Tibial nerve (tissue), 4 donors: ENCODE data around the gene MATN4. TPM values are rescaled to one million over a fixed set of nuclear protein-coding genes. Genes with fewer than 3 reads are reported as not detected.
A peak's percentile ranks its signal among the peaks of the same experiment; 100 is the strongest.
"Not testable (repeated sequence)": the region's sequence is repeated elsewhere in the genome, so short reads cannot be mapped to it uniquely, and the experiment has no call there.

Experiments
- DNase-seq, 2 donors: peaks; one replicate each; pipeline ENCODE4 v3.0.0-alpha.2; 2019; ENCODE audit warnings: low spot score in 2 of 2
- H3K27ac ChIP-seq, 4 donors: fragments of 200-600 bp; sonication (generic) in 3 of 4; one replicate each; pipeline ENCODE4 v1.5.1; 2017 to 2019; ENCODE audit warnings: mild to moderate bottlenecking in 1 of 4
- H3K27me3 ChIP-seq, 2 donors: fragments of 200-600 bp; sonication (generic) in 1 of 2; one replicate each; pipeline versions ENCODE4 v1.5.1 to v1.6.0; 2017 to 2019
- H3K36me3 ChIP-seq, 3 donors: fragments of 200-600 bp; sonication (generic); one replicate each; pipeline ENCODE4 v1.5.1; 2018 to 2019
- H3K4me1 ChIP-seq, 4 donors: fragments of 200-600 bp; sonication (generic) in 3 of 4; one replicate each; pipeline ENCODE4 v1.5.1; 2017 to 2019
- H3K4me3 ChIP-seq, 4 donors: fragments of 200-600 bp; sonication (generic) in 3 of 4; one replicate each; pipeline ENCODE4 v1.5.1; 2017 to 2019; ENCODE audit warnings: mild to moderate bottlenecking in 1 of 4, moderate library complexity in 1 of 4
- H3K9me3 ChIP-seq, 4 donors: fragments of 200-600 bp; sonication (generic) in 3 of 4; one replicate each; pipeline ENCODE4 v1.5.1; 2017 to 2019
- CTCF ChIP-seq, 5 experiments: fragments of 200-600 bp in 3 of 5; fragments of 450-650 bp in 2 of 5; sonication (generic) in 3 of 5; IDR thresholded peaks; one replicate each; pipeline ENCODE4 v1.5.1; 2016 to 2019; ENCODE audit warnings: antibody characterized with exemption in 5 of 5, mild to moderate bottlenecking in 3 of 5, moderate library complexity in 2 of 5
- EP300 ChIP-seq, 2 donors: sonication (generic); formaldehyde crosslinking; IDR thresholded peaks; one replicate each; pipeline ENCODE4 v1.6.1; 2017; ENCODE audit warnings: antibody characterized with exemption in 2 of 2, mild to moderate bottlenecking in 1 of 2
- POLR2A ChIP-seq, 2 donors: fragments of 450-650 bp; IDR thresholded peaks; one replicate each; pipeline ENCODE4 v1.6.1; 2017; ENCODE audit warnings: antibody characterized with exemption in 2 of 2, mild to moderate bottlenecking in 2 of 2, moderate library complexity in 2 of 2
- WGBS, 2 donors: methylation state at CpG; one replicate each; pipeline ENCODE4 v1.1.5; 2018; 5-methylcytosine and 5-hydroxymethylcytosine counted together
- total RNA-seq, 4 donors: library from RNA; depleted of rRNA; stranded (reverse); fragments of >200 nt; gene quantifications; one replicate each; pipeline ENCODE4 v1.1.0, GENCODE V29; 2016

The MATN4 gene
- total RNA-seq, 4 donors from 2014 or later = not detected

GRCh38 chr20:45352729-45353128 is 44.6 kb upstream of the MATN4 start:
- H3K27ac ChIP-seq = peak overlapping the region in 1 of 4 donors; percentile 35
- WGBS, 2 donors = 85 to 89% methylated on average over 3 of the region's 3 CpGs
- no peaks in the 10 kb centered on the region for H3K27me3 ChIP-seq
- H3K36me3 ChIP-seq = no peaks in the 10 kb centered on the region
- TF ChIP-seq CTCF (IDR thresholded peaks at IDR 0.05) (no peak), POLR2A (IDR thresholded peaks at IDR 0.05) (no peak), EP300 (IDR thresholded peaks at IDR 0.05) (no peak)
- DNase-seq = no peak
- no peak overlapping the region for H3K4me3 ChIP-seq
- H3K4me1 ChIP-seq = peaks cover 0 to 26% (median 8%) of the 10 kb centered on the region in 4 donors
- no peaks in the 10 kb centered on the region for H3K9me3 ChIP-seq

- not testable (repeated sequence) for DNase-seq, H3K9me3 ChIP-seq, H3K4me3 ChIP-seq, H3K27ac ChIP-seq, H3K27me3 ChIP-seq, H3K36me3 ChIP-seq
- 94 to 95% methylated on average over 10 of the region's 10 CpGs for WGBS, 2 donors
- peaks cover 0 to 35% (median 12%) of the 10 kb centered on the region in 4 donors for H3K4me1 ChIP-seq
Measured at GRCh38 chr20:45350795-45351194, 42.7 kb upstream of the MATN4 start.

DNA sequence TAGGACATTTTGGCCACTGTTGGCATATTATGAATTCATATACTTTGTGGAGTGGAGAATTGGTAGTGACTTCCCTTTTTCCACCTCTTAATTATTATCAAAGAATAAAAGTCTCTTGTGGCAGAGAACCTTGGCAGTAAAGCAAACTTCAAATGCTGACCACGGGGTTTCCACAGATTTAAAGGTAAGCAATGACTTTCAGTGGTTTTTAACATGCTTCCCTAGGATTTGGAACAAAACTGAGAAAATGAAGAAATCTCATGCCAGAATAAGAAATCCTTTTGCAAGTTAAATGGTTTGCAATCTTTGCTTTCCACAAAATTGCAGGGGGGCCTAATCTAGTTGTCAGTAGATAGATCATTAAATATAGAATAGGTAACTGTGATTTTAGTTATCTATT is 42.1 kb upstream of the MATN4 start:
- Histone ChIP-seq H3K27me3 (no peaks in the 10 kb centered on the region), H3K36me3 (no peaks in the 10 kb centered on the region), H3K27ac (peak overlapping the region in 1 of 4 donors; percentile 96), H3K4me3 (no peak overlapping the region), H3K4me1 (peaks cover 0 to 37% (median 18%) of the 10 kb centered on the region in 4 donors), H3K9me3 (no peaks in the 10 kb centered on the region)
- DNase-seq = no peak
- TF ChIP-seq CTCF (IDR thresholded peaks at IDR 0.05) = no peak
- TF ChIP-seq POLR2A (IDR thresholded peaks at IDR 0.05) = no peak
- no peak for TF ChIP-seq EP300 (IDR thresholded peaks at IDR 0.05)
- WGBS, 2 donors = 50 to 71% methylated on average over 1 of the region's 1 CpG

GRCh38 chr20:45347936-45348778 is 40.1 kb upstream of the MATN4 start, which contains the start of gene SDC4:
TSS of gene SDC4 (minus strand) at chr20:45348424. CDS start at chr20:45348384, 40 bp downstream.
- H3K27me3 ChIP-seq = no peaks in the 10 kb centered on the region
- peak in 1 of 2 donors; percentile 52 for DNase-seq
- H3K4me3 ChIP-seq = peak within 1 kb of the TSS; percentile 58 to 79 (median 70)
- peak within 1 kb of the TSS; percentile 90 to 98 (median 94) for H3K27ac ChIP-seq
- no peaks in the 10 kb centered on the region for H3K36me3 ChIP-seq
- 1 to 3% methylated on average over 20 to 47 of the region's 77 CpGs for WGBS, 2 donors
- H3K4me1 ChIP-seq = peaks cover 0 to 54% (median 37%) of the 10 kb centered on the region in 4 donors
- H3K9me3 ChIP-seq = no peaks in the 10 kb centered on the region
- TF ChIP-seq CTCF (IDR thresholded peaks at IDR 0.05) = no peak
- peak in 1 of 2 donors; percentile 98 for TF ChIP-seq EP300 (IDR thresholded peaks at IDR 0.05)
- TF ChIP-seq POLR2A (IDR thresholded peaks at IDR 0.05) = peak; percentile 86 to 92

DNA sequence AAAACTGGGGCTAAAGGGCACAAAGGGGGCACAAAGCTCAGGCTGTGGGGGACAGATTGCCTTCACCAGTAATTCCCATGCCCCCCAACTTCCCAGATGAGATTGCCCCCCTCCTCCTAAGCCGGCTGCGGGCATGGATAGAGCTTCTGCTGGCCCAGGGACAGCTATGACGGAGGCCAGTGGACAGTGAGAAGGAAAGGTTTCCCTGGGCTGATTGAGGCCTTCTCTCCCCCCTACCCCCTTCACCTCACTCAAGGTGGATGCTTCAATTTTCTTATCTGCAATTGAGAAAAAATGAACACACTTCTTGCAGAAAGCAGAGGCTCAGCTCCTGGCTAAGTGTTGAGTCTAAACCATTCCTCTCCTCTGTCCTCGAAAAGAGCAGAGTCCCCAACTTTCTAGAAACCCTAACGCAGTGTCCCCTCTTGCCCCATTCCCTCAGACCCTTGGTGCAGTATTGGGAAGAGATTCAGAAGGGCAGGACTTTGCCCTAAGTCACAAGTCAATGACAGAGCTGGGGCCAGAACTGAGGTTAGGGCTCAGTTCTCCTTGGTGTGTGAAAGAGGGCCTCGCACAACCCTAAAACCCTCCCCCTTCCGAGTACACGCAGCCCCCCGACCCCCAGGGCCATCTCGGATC is 39.3 kb upstream of the MATN4 start:
- H3K4me3 ChIP-seq = peak overlapping the region; percentile 58 to 79 (median 70)
- no peak for DNase-seq
- no peak for TF ChIP-seq EP300 (IDR thresholded peaks at IDR 0.05)
- no peak for TF ChIP-seq CTCF (IDR thresholded peaks at IDR 0.05)
- TF ChIP-seq POLR2A (IDR thresholded peaks at IDR 0.05) = no peak
- H3K9me3 ChIP-seq = no peaks in the 10 kb centered on the region
- H3K4me1 ChIP-seq = peaks cover 0 to 61% (median 45%) of the 10 kb centered on the region in 4 donors
- no peaks in the 10 kb centered on the region for H3K36me3 ChIP-seq
- H3K27ac ChIP-seq = peak overlapping the region; percentile 90 to 98 (median 94)
- no peaks in the 10 kb centered on the region for H3K27me3 ChIP-seq
- WGBS, 2 donors = 19 to 32% methylated on average over 6 of the region's 10 CpGs
